Spleen (tissue), 11 donors: ENCODE data around the gene ACY1. TPM values are rescaled to one million over a fixed set of nuclear protein-coding genes. Genes with fewer than 3 reads are reported as not detected.

Source experiments
- DNase-seq: peaks from one replicate; pipeline ENCODE4 v3.0.0-alpha.2; 2020
- H3K27ac ChIP-seq, 8 donors: fragments of 200-600 bp; sonication (generic) in 7 of 8; 1 replicate in 4 of 8; 2 replicates in 4 of 8; pipeline versions ENCODE4 v1.5.0 to v1.8.0; 2016 to 2021; ENCODE audit warnings: inconsistent platforms in 4 of 8, mild to moderate bottlenecking in 4 of 8, moderate library complexity in 1 of 8
- H3K27me3 ChIP-seq, 7 donors: fragments of 200-600 bp; sonication (generic) in 6 of 7; replicated peaks in 1 of 7; 1 replicate in 4 of 7; 2 replicates in 3 of 7; pipeline versions ENCODE4 v1.5.0 to v1.8.0; 2016 to 2021; ENCODE audit warnings: inconsistent platforms in 3 of 7, mild to moderate bottlenecking in 1 of 7
- H3K36me3 ChIP-seq, 6 donors: fragments of 200-600 bp; sonication (generic) in 5 of 6; 1 replicate in 4 of 6; 2 replicates in 2 of 6; pipeline versions ENCODE4 v1.5.0 to v1.8.0; 2016 to 2021; ENCODE audit warnings: inconsistent platforms in 2 of 6
- H3K4me1 ChIP-seq, 6 donors: fragments of 200-600 bp; sonication (generic) in 5 of 6; 1 replicate in 3 of 6; 2 replicates in 3 of 6; pipeline versions ENCODE4 v1.5.0 to v1.8.0; 2016 to 2021; ENCODE audit warnings: inconsistent platforms in 3 of 6
- H3K4me3 ChIP-seq, 8 donors: fragments of 200-600 bp; sonication (generic) in 7 of 8; 1 replicate in 4 of 8; 2 replicates in 4 of 8; pipeline versions ENCODE4 v1.5.0 to v1.8.0; 2016 to 2021; ENCODE audit warnings: inconsistent platforms in 4 of 8, mild to moderate bottlenecking in 4 of 8, moderate library complexity in 2 of 8
- H3K9me3 ChIP-seq, 8 donors: fragments of 200-600 bp; sonication (generic) in 7 of 8; 1 replicate in 4 of 8; 2 replicates in 4 of 8; pipeline versions ENCODE4 v1.5.0 to v1.8.0; 2016 to 2021; ENCODE audit warnings: inconsistent platforms in 4 of 8
- CTCF ChIP-seq, 11 experiments: fragments of 200-600 bp in 7 of 11; fragments of 450-650 bp in 4 of 11; sonication (generic) in 4 of 11; IDR thresholded peaks in 8 of 11; conservative IDR thresholded peaks in 3 of 11; 1 replicate in 7 of 11; 2 replicates in 4 of 11; pipeline versions ENCODE4 v1.4.0 to v1.8.0; 2016 to 2021; ENCODE audit warnings: antibody characterized with exemption in 11 of 11, inconsistent platforms in 4 of 11, mild to moderate bottlenecking in 1 of 11
- POLR2A ChIP-seq, 3 donors: fragments of 450-650 bp; IDR thresholded peaks; one replicate each; pipeline ENCODE4 v1.5.1; 2017; ENCODE audit warnings: antibody characterized with exemption in 3 of 3, mild to moderate bottlenecking in 1 of 3
- POLR2AphosphoS5 ChIP-seq, 3 donors: sonication (generic); formaldehyde crosslinking; IDR thresholded peaks; one replicate each; pipeline ENCODE4 v1.5.1; 2017; ENCODE audit warnings: antibody characterized with exemption in 3 of 3
- WGBS, 5 donors: extraction: QIAGEN DNeasy Blood & Tissue Kit in 3 of 5; methylation state at CpG; one replicate each; pipeline versions ENCODE4 v1.1.5 to v1.1.7; 2013 to 2018; 5-methylcytosine and 5-hydroxymethylcytosine counted together
- intact Hi-C: fragments of 100-400 bp; cut with DNase I; formaldehyde crosslinking; loops from one replicate; pipeline ENCODE4 v1.15.0; 2023; ENCODE audit warnings: low total_unique reads
- polyA plus RNA-seq, 3 donors: library from polyadenylated mRNA; stranded (reverse); fragments of 200-250 nt; gene quantifications; one replicate each; pipeline ENCODE4 v1.2.1, GENCODE V29; 2013
- total RNA-seq, 7 donors: library from RNA; depleted of rRNA in 3 of 7; stranded (reverse); fragments of >200 nt in 3 of 7; fragmentation: NEBNext Ultra II Directional in 4 of 7; extraction: Animal tissue kit (Norgen Biotek cat#: 25700) in 4 of 7; gene quantifications; one replicate each; pipeline versions ENCODE4 v1.1.0 to v1.2.1, GENCODE V29; 2016 to 2021
- donor health status: healthy with polysubstance abuse.
- donor health status: DM: no; HTN: no; CAD: no; lungs with moderate emphysema.
- donor health status: DM: no; HTN: no; CAD: no.
- donor health status: Bipolar disorder and iron deficiency.
- donor health status: healthy.
- donor health status: DM: no; HTN: no; CAD: no.
- donor health status: DM: yes; HTN: yes; CAD: no.

The ACY1 gene
- total and polyA plus RNA-seq, 10 donors: 16.7 to 31.1 (median 28.2) TPM

GRCh38 chr3:51999846-52000245 is 16.5 kb downstream of the ACY1 start:
- 84 to 92% (median 89%) methylated on average over 2 of the region's 2 CpGs for WGBS, 5 donors
- H3K27ac ChIP-seq: no peak overlapping the region
- H3K9me3 ChIP-seq: no peaks in the 10 kb centered on the region
- no peak overlapping the region for H3K4me3 ChIP-seq
- no peak for TF ChIP-seq CTCF (IDR thresholded peaks at IDR 0.05 in 8 of 11, conservative IDR thresholded peaks at IDR 0.05 in 3 of 11)
- no peak for TF ChIP-seq POLR2AphosphoS5 (IDR thresholded peaks at IDR 0.05)
- no peak for TF ChIP-seq POLR2A (IDR thresholded peaks at IDR 0.05)
- no peak for DNase-seq
- peaks cover 2 to 34% (median 27%) of the 10 kb centered on the region in 6 donors for H3K4me1 ChIP-seq
- no peaks in the 10 kb centered on the region for H3K27me3 ChIP-seq
- intact Hi-C loops: loop anchor here (2.0 to 10.0 kb wide), 4 partner anchors 55 to 143 kb away; partner anchors contain the start of genes DUSP7, PARP3 and RRP9
- peaks cover 0 to 3% (median under 1%) of the 10 kb centered on the region in 6 donors for H3K36me3 ChIP-seq

GRCh38 chr3:52001443-52001974 is 18.2 kb downstream of the ACY1 start:
- Histone ChIP-seq H3K27ac (no peak overlapping the region), H3K9me3 (no peaks in the 10 kb centered on the region), H3K4me1 (peaks cover 15 to 37% (median 34%) of the 10 kb centered on the region in 6 donors), H3K27me3 (no peaks in the 10 kb centered on the region), H3K36me3 (no peaks in the 10 kb centered on the region), H3K4me3 (no peak overlapping the region)
- 1 to 3% (median 2%) methylated on average over 13 to 18 of the region's 18 CpGs for WGBS, 5 donors
- TF ChIP-seq POLR2A (IDR thresholded peaks at IDR 0.05) (no peak), CTCF (IDR thresholded peaks at IDR 0.05 in 8 of 11, conservative IDR thresholded peaks at IDR 0.05 in 3 of 11) (peak; percentile 91 to 98 (median 93)), POLR2AphosphoS5 (IDR thresholded peaks at IDR 0.05) (peak; percentile 19 to 61 (median 50))
- peak; percentile 94 for DNase-seq
- intact Hi-C loops: loop anchor here (2.0 to 10.0 kb wide), 3 partner anchors 53 to 141 kb away; partner anchors contain the start of gene DUSP7

- Histone ChIP-seq H3K27ac (no peak overlapping the region), H3K4me3 (no peak overlapping the region), H3K36me3 (no peaks in the 10 kb centered on the region), H3K9me3 (no peaks in the 10 kb centered on the region), H3K4me1 (peaks cover 15 to 46% (median 39%) of the 10 kb centered on the region in 6 donors), H3K27me3 (no peaks in the 10 kb centered on the region)
- no peak for DNase-seq
- intact Hi-C loops: loop anchor here (5.0 to 10.0 kb wide), 2 partner anchors 52 to 120 kb away; partner anchors contain the start of gene DUSP7
- WGBS, 5 donors: 79 to 85% (median 83%) methylated on average over 6 of the region's 6 CpGs
- TF ChIP-seq POLR2AphosphoS5 (IDR thresholded peaks at IDR 0.05): no peak
- no peak for TF ChIP-seq POLR2A (IDR thresholded peaks at IDR 0.05)
- TF ChIP-seq CTCF (IDR thresholded peaks at IDR 0.05 in 8 of 11, conservative IDR thresholded peaks at IDR 0.05 in 3 of 11): no peak
Observed at GRCh38 chr3:52002748-52003147, 19.4 kb downstream of the ACY1 start.

GRCh38 chr3:52004163-52004787 is 20.9 kb downstream of the ACY1 start:
- H3K36me3 ChIP-seq: no peaks in the 10 kb centered on the region
- H3K4me3 ChIP-seq: no peak overlapping the region
- peaks cover 15 to 46% (median 39%) of the 10 kb centered on the region in 6 donors for H3K4me1 ChIP-seq
- H3K27ac ChIP-seq: peak overlapping the region in 4 of 8 donors; percentile 13 to 66 (median 40)
- no peak for DNase-seq
- intact Hi-C loops: loop anchor here (5.0 to 10.0 kb wide), 2 partner anchors 51 to 118 kb away; partner anchors contain the start of gene DUSP7
- 59 to 65% (median 65%) methylated on average over 15 to 16 of the region's 16 CpGs for WGBS, 5 donors
- no peaks in the 10 kb centered on the region for H3K27me3 ChIP-seq
- H3K9me3 ChIP-seq: no peaks in the 10 kb centered on the region
- TF ChIP-seq POLR2AphosphoS5 (IDR thresholded peaks at IDR 0.05): peak in 1 of 3 donors; percentile 44
- peak in 8 of 11 experiments; percentile 12 to 60 (median 44) for TF ChIP-seq CTCF (IDR thresholded peaks at IDR 0.05 in 8 of 11, conservative IDR thresholded peaks at IDR 0.05 in 3 of 11)
- no peak for TF ChIP-seq POLR2A (IDR thresholded peaks at IDR 0.05)
